Stomach (tissue), 4 donors: ENCODE results near the gene RPS3.

Experiments
- CTCF ChIP-seq, 7 experiments: fragments of 450-650 bp in 4 of 7; fragments of 200-600 bp in 3 of 7; sonication (generic) in 3 of 7; IDR thresholded peaks; one replicate each; pipeline ENCODE4 v1.5.1; 2016 to 2019; ENCODE audit warnings: antibody characterized with exemption in 7 of 7, control low read depth in 2 of 7, mild to moderate bottlenecking in 1 of 7
- EP300 ChIP-seq: sonication (generic); formaldehyde crosslinking; IDR thresholded peaks from one replicate; pipeline ENCODE4 v1.6.1; 2017; ENCODE audit warnings: antibody characterized with exemption

GRCh38 chr11:75443043-75443442 is 43.7 kb downstream of the RPS3 start:
- TF ChIP-seq CTCF (IDR thresholded peaks at IDR 0.05) (no peak), EP300 (no peak)
